ENCODE data around the gene LRMDA. TPM values are rescaled to one million over a fixed set of nuclear protein-coding genes. Genes with fewer than 3 reads are reported as not detected.

LRMDA gene
- total and polyA plus RNA-seq, 2 donors from 2014 or later: 23.2 to 48.6 TPM

GRCh38 chr10:76082956-76083355 lies 651.5 kb downstream of the LRMDA start:
- Histone ChIP-seq H3K4me3 (ENCODE audit: low read length in 3 of 3) (no peak overlapping the region), H3K9me3 (ENCODE audit: control insufficient read depth in 2 of 3, insufficient read depth in 1 of 3, low read length in 3 of 3) (no peaks in the 10 kb centered on the region), H3K36me3 (ENCODE audit: control insufficient read depth in 2 of 3, insufficient read depth in 3 of 3, low read length in 3 of 3) (no peaks in the 10 kb centered on the region), H3K27me3 (ENCODE audit: control insufficient read depth, insufficient read depth, low read length) (no peaks in the 10 kb centered on the region), H3K9ac (ENCODE audit: low read length in 3 of 3) (no peak overlapping the region), H3K27ac (ENCODE audit: low read depth in 2 of 2, low read length in 2 of 2) (no peak overlapping the region), H3K4me1 (ENCODE audit: control insufficient read depth in 2 of 3, insufficient read depth in 2 of 3, low read depth in 1 of 3, low read length in 3 of 3) (peaks cover 4 to 28% (median 20%) of the 10 kb centered on the region in 3 donors)
- TF ChIP-seq, protein P1, sequence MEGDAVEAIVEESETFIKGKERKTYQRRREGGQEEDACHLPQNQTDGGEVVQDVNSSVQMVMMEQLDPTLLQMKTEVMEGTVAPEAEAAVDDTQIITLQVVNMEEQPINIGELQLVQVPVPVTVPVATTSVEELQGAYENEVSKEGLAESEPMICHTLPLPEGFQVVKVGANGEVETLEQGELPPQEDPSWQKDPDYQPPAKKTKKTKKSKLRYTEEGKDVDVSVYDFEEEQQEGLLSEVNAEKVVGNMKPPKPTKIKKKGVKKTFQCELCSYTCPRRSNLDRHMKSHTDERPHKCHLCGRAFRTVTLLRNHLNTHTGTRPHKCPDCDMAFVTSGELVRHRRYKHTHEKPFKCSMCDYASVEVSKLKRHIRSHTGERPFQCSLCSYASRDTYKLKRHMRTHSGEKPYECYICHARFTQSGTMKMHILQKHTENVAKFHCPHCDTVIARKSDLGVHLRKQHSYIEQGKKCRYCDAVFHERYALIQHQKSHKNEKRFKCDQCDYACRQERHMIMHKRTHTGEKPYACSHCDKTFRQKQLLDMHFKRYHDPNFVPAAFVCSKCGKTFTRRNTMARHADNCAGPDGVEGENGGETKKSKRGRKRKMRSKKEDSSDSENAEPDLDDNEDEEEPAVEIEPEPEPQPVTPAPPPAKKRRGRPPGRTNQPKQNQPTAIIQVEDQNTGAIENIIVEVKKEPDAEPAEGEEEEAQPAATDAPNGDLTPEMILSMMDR (IDR thresholded peaks at IDR 0.05; ENCODE audit: borderline replicate concordance, extremely low read depth, insufficient read depth): no peak
- FAIRE-seq: no peak
- DNase-seq: no peak
- intact Hi-C loops (cut with DNase I): no loop called here

- intact Hi-C loops (cut with DNase I): no loop called here
- H3K4me3 ChIP-seq (ENCODE audit: low read length in 3 of 3): no peak overlapping the region
- H3K36me3 ChIP-seq (ENCODE audit: control insufficient read depth in 2 of 3, insufficient read depth in 3 of 3, low read length in 3 of 3): no peaks in the 10 kb centered on the region
- H3K4me1 ChIP-seq (ENCODE audit: control insufficient read depth in 2 of 3, insufficient read depth in 2 of 3, low read depth in 1 of 3, low read length in 3 of 3): peaks cover 4 to 28% (median 20%) of the 10 kb centered on the region in 3 donors
- H3K9ac ChIP-seq (ENCODE audit: low read length in 3 of 3): no peak overlapping the region
- H3K27me3 ChIP-seq (ENCODE audit: control insufficient read depth, insufficient read depth, low read length): no peaks in the 10 kb centered on the region
- DNase-seq (no peak), FAIRE-seq (no peak)
- H3K27ac ChIP-seq (ENCODE audit: low read depth in 2 of 2, low read length in 2 of 2): no peak overlapping the region
- TF ChIP-seq, protein P1 (IDR thresholded peaks at IDR 0.05; ENCODE audit: borderline replicate concordance, extremely low read depth, insufficient read depth): no peak
- H3K9me3 ChIP-seq (ENCODE audit: control insufficient read depth in 2 of 3, insufficient read depth in 1 of 3, low read length in 3 of 3): no peaks in the 10 kb centered on the region
Observed at GRCh38 chr10:76085002-76085816, 653.8 kb downstream of the LRMDA start.

DNA sequence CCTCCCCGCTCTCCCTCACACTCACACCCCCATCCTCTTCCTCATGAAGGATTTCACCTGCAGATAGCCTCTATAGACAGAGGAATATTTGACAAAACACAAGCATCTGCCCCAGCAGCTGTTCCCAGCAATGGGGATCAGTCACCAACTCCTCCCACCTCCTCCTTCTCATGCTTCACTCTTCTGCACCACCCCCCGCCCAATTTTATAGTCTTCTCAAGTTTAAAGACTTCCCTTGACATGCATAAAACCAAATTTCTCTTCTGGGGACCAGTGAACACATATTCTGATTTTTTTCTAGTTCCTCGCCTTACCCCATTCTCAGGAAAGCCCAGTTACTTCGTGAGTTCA lies 654.4 kb downstream of the LRMDA start:
- Histone ChIP-seq H3K9me3 (ENCODE audit: control insufficient read depth in 2 of 3, insufficient read depth in 1 of 3, low read length in 3 of 3) (peaks cover 0 to 1% (median 0%) of the 10 kb centered on the region in 3 donors), H3K27me3 (ENCODE audit: control insufficient read depth, insufficient read depth, low read length) (no peaks in the 10 kb centered on the region), H3K27ac (ENCODE audit: low read depth in 2 of 2, low read length in 2 of 2) (no peak overlapping the region), H3K9ac (ENCODE audit: low read length in 3 of 3) (no peak overlapping the region), H3K4me1 (ENCODE audit: control insufficient read depth in 2 of 3, insufficient read depth in 2 of 3, low read depth in 1 of 3, low read length in 3 of 3) (peaks cover 4 to 24% (median 20%) of the 10 kb centered on the region in 3 donors), H3K4me3 (ENCODE audit: low read length in 3 of 3) (no peak overlapping the region), H3K36me3 (ENCODE audit: control insufficient read depth in 2 of 3, insufficient read depth in 3 of 3, low read length in 3 of 3) (no peaks in the 10 kb centered on the region)
- TF ChIP-seq, protein P1 (IDR thresholded peaks at IDR 0.05; ENCODE audit: borderline replicate concordance, extremely low read depth, insufficient read depth): no peak
- FAIRE-seq (no peak), DNase-seq (peak in 2 of 5 donors; percentile 42 to 43)
- intact Hi-C loops (cut with DNase I): no loop called here
